IPS-15b (cell line): Measurements from ENCODE around the gene MAP1B.
"Not testable (repeated sequence)": the region's sequence is repeated elsewhere in the genome, so short reads cannot be mapped to it uniquely, and the experiment has no call there.

Experiments used
- H3K27me3 ChIP-seq: one replicate; pipeline ENCODE4 v1.6.1; 2013; ENCODE audit warnings: low read length; ENCODE audit not compliant: control insufficient read depth, insufficient read depth
- H3K36me3 ChIP-seq: one replicate; pipeline ENCODE4 v1.6.1; 2013; ENCODE audit warnings: low read length; ENCODE audit not compliant: control insufficient read depth, insufficient read depth
- H3K4me1 ChIP-seq: one replicate; pipeline ENCODE4 v1.6.1; 2013; ENCODE audit warnings: mild to moderate bottlenecking, low read length; ENCODE audit not compliant: control insufficient read depth, insufficient read depth
- H3K4me3 ChIP-seq: one replicate; pipeline ENCODE4 v1.5.1; 2013; ENCODE audit warnings: low read depth, low read length
- H3K9ac ChIP-seq: one replicate; pipeline ENCODE4 v1.6.1; 2013; ENCODE audit warnings: low read depth, mild to moderate bottlenecking, low read length
- H3K9me3 ChIP-seq: one replicate; pipeline ENCODE4 v1.6.1; 2013; ENCODE audit warnings: mild to moderate bottlenecking, low read length; ENCODE audit not compliant: control insufficient read depth, insufficient read depth

The MAP1B gene

GRCh38 chr5:72167804-72168203 lies 60.5 kb downstream of the MAP1B start:
- H3K4me3 ChIP-seq = no peak overlapping the region
- H3K4me1 ChIP-seq = peaks cover 33% of the 10 kb centered on the region
- H3K9ac ChIP-seq = no peak overlapping the region
- no peaks in the 10 kb centered on the region for H3K36me3 ChIP-seq
- no peaks in the 10 kb centered on the region for H3K9me3 ChIP-seq
- H3K27me3 ChIP-seq = no peaks in the 10 kb centered on the region

GRCh38 chr5:72170101-72170500 lies 62.8 kb downstream of the MAP1B start:
- Histone ChIP-seq H3K9ac (no peak overlapping the region), H3K27me3 (no peaks in the 10 kb centered on the region), H3K4me1 (peaks cover 33% of the 10 kb centered on the region), H3K9me3 (no peaks in the 10 kb centered on the region), H3K36me3 (no peaks in the 10 kb centered on the region), H3K4me3 (no peak overlapping the region)

GRCh38 chr5:72171181-72171580 lies 63.9 kb downstream of the MAP1B start:
- H3K27me3 ChIP-seq, H3K36me3 ChIP-seq: not testable (repeated sequence)

GRCh38 chr5:72171667-72172066 lies 64.4 kb downstream of the MAP1B start:
- no peak overlapping the region for H3K4me3 ChIP-seq
- no peaks in the 10 kb centered on the region for H3K27me3 ChIP-seq
- peaks cover 23% of the 10 kb centered on the region for H3K4me1 ChIP-seq
- H3K36me3 ChIP-seq = no peaks in the 10 kb centered on the region
- H3K9me3 ChIP-seq = no peaks in the 10 kb centered on the region
- no peak overlapping the region for H3K9ac ChIP-seq

More at GRCh38 chr5:72171181-72171580, 63.9 kb downstream of the MAP1B start:
- H3K4me3 ChIP-seq, H3K9ac ChIP-seq, H3K9me3 ChIP-seq: not testable (repeated sequence)
- peaks cover 27% of the 10 kb centered on the region for H3K4me1 ChIP-seq

GRCh38 chr5:72172786-72173185 lies 65.5 kb downstream of the MAP1B start:
- no peak overlapping the region for H3K4me3 ChIP-seq
- H3K27me3 ChIP-seq = no peaks in the 10 kb centered on the region
- peaks cover 17% of the 10 kb centered on the region for H3K4me1 ChIP-seq
- H3K36me3 ChIP-seq = no peaks in the 10 kb centered on the region
- H3K9ac ChIP-seq = no peak overlapping the region
- H3K9me3 ChIP-seq = no peaks in the 10 kb centered on the region

- H3K36me3 ChIP-seq = no peaks in the 10 kb centered on the region
- H3K27me3 ChIP-seq = no peaks in the 10 kb centered on the region
- no peak overlapping the region for H3K4me3 ChIP-seq
- H3K4me1 ChIP-seq = peaks cover 3% of the 10 kb centered on the region
- no peak overlapping the region for H3K9ac ChIP-seq
- H3K9me3 ChIP-seq = no peaks in the 10 kb centered on the region
Measured at GRCh38 chr5:72177538-72177937, 70.3 kb downstream of the MAP1B start.

- Histone ChIP-seq H3K27me3 (no peaks in the 10 kb centered on the region), H3K4me1 (peaks cover 8% of the 10 kb centered on the region), H3K9me3 (no peaks in the 10 kb centered on the region), H3K36me3 (no peaks in the 10 kb centered on the region), H3K4me3 (no peak overlapping the region), H3K9ac (no peak overlapping the region)
Measured at GRCh38 chr5:72179028-72179815, 71.9 kb downstream of the MAP1B start.

- Histone ChIP-seq H3K27me3 (no peaks in the 10 kb centered on the region), H3K4me3 (no peak overlapping the region), H3K9ac (no peak overlapping the region), H3K9me3 (no peaks in the 10 kb centered on the region), H3K4me1 (peaks cover 8% of the 10 kb centered on the region), H3K36me3 (no peaks in the 10 kb centered on the region)
Measured at GRCh38 chr5:72179816-72180440, 72.7 kb downstream of the MAP1B start.

- H3K4me1 ChIP-seq = peaks cover 8% of the 10 kb centered on the region
- H3K9ac ChIP-seq = no peak overlapping the region
- H3K9me3 ChIP-seq = no peaks in the 10 kb centered on the region
- H3K36me3 ChIP-seq = no peaks in the 10 kb centered on the region
- no peak overlapping the region for H3K4me3 ChIP-seq
- no peaks in the 10 kb centered on the region for H3K27me3 ChIP-seq
Measured at GRCh38 chr5:72180925-72181324, 73.7 kb downstream of the MAP1B start.

- Histone ChIP-seq H3K4me1 (peaks cover 8% of the 10 kb centered on the region), H3K4me3 (no peak overlapping the region), H3K36me3 (no peaks in the 10 kb centered on the region), H3K9ac (no peak overlapping the region), H3K9me3 (no peaks in the 10 kb centered on the region), H3K27me3 (no peaks in the 10 kb centered on the region)
Measured at GRCh38 chr5:72182686-72183085, 75.4 kb downstream of the MAP1B start.

- Histone ChIP-seq H3K4me1 (peaks cover 8% of the 10 kb centered on the region), H3K27me3 (no peaks in the 10 kb centered on the region), H3K9me3 (no peaks in the 10 kb centered on the region), H3K36me3 (no peaks in the 10 kb centered on the region), H3K9ac (no peak overlapping the region), H3K4me3 (no peak overlapping the region)
Measured at GRCh38 chr5:72183101-72183520, 75.8 kb downstream of the MAP1B start.

- Histone ChIP-seq H3K4me1 (peaks cover 8% of the 10 kb centered on the region), H3K36me3 (no peaks in the 10 kb centered on the region), H3K4me3 (no peak overlapping the region), H3K27me3 (no peaks in the 10 kb centered on the region), H3K9me3 (no peaks in the 10 kb centered on the region), H3K9ac (no peak overlapping the region)
Measured at GRCh38 chr5:72184408-72184807, 77.1 kb downstream of the MAP1B start.
